Dedifferentiated amniotic fluid mesenchymal stem cell (primary cell): Measurements from ENCODE around the gene TDRD12.

Experiments used
- DNase-seq: peaks from one replicate; pipeline ENCODE4 v3.0.0-alpha.2; 2016; ENCODE audit errors: extremely low spot score

Gene TDRD12

DNA sequence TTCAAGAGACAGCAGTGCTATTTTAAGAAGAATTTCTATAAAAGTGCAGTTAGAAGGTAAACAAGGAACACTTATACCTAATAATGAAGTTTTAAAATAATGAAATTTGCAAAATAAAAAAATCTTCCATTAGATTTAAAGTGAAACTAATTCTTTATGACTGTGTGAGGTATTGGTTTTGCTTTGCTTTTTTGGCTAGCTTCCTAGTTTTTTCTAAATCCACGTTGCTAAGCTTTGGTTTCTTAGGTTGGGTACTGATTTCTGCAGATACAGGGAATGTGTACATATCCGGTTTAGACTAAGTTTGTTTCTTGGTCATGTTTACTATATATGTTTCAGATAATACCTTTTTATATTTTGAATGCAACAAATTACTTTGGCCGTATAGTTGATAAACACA, 90.2 kb downstream of the TDRD12 start:
- no peak for DNase-seq

DNA sequence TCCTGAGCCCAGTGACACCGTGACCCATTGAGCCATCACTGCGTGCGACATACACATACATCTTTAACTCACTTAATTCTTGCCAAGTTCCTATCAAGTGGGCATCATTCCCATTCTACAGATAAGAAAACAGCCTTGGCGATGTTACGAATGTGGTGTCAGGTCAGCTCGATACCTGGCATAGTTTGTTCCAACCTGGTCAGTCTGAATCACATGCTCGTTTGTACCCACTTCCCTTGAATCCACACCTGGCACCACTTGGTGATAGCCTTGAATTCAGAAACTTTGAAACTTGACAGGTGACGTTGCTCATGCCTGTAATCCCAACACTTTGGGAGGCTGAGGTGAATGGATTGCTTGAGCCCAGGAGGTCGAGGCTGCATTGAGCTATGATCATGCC, 90.9 kb downstream of the TDRD12 start:
- DNase-seq: no peak

DNA sequence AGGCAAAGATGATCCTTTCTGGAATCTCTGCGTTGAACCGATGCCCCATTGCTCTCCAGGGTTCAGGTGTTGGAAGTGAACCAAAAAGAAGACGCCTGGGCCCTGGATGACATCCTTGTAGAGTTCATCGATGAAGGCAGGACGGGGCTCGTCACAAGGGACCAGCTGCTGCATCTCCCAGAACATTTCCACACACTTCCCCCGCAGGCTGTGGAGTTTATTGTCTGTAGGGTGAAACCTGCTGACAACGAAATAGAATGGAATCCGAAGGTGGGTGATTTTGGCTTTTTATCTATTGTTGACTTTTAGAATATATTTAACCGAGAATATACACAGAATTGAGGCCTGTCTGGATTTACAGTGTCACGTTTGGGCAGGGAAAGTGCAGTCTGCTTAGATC, 91.6 kb downstream of the TDRD12 start:
- no peak for DNase-seq

GRCh38 chr19:32812036-32812435, 92.5 kb downstream of the TDRD12 start:
- no peak for DNase-seq

- no peak for DNase-seq
Measured at GRCh38 chr19:32812571-32812970, 93.0 kb downstream of the TDRD12 start.

DNA sequence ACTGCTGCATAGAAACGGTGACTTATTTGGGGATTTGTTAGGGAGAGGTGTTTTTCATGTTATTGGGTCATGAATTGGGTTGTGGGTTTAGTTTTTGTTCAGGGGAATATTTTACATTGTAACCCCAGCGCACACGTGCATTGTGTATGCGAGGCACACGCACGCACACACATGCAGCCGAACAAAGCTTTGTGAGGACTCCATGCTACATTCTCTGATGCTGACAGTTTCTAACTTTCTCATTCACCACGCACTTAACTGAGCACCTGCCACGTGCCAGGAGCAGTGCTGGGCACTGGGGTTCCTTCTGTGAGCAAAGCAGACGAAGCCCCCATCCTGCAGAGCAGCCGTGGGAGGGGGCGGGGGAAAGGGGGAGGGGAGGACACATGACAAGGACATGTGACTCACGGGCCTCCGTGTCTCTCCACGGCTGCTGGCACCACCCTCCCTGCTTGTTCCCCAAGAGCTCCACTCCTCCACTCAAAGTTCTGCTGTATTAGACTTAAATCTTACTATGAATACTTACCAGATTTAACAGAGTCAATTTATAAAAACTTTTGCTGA, 94.4 kb downstream of the TDRD12 start:
- no peak for DNase-seq

- DNase-seq: no peak
Measured at GRCh38 chr19:32814624-32815023, 95.1 kb downstream of the TDRD12 start.

- no peak for DNase-seq
Measured at GRCh38 chr19:32816555-32817099, 97.1 kb downstream of the TDRD12 start.

DNA sequence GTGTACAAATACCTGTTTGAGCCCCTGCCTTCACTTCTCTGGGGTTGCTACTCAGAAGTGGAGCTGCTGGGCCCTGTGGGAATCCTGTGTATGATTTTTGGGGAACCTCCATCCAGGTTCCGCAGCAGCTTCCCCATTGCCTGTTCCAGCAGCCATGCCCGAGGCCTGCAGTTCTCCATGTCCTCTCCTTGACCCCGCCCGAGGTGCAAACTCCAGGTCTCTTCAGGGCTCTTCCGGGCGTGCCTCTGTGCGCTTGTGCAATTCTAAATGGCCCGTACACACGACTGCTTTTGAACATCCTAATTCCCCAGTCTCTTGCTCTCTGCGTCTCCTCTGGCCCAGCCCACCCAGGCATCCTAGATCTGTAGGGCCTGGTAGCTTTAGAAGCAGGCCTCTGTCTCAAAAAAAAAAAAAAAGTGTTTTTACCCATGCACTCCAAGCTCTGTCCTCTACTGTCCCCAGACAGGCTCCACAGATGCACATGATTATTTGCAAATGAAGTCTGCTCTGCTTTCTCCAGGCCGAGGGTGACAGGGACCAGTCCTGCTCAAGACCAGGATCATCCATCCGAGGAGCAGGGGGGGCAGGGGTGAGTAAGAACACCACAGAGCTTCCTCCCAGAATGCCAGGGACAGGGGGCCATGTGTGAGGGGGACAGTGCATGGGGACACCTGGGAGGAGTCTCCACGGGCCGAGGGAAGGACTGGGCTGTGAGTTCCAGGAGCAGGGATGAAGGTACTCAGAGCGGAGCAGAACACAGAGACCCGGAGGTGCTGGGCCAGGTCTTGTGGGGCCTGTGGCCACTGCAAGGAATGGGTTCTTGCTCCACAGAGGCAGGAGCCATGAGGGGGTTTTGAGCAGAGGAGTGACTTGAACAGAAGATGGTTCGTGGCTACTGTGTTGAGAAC, 98.3 kb downstream of the TDRD12 start:
- no peak for DNase-seq

DNA sequence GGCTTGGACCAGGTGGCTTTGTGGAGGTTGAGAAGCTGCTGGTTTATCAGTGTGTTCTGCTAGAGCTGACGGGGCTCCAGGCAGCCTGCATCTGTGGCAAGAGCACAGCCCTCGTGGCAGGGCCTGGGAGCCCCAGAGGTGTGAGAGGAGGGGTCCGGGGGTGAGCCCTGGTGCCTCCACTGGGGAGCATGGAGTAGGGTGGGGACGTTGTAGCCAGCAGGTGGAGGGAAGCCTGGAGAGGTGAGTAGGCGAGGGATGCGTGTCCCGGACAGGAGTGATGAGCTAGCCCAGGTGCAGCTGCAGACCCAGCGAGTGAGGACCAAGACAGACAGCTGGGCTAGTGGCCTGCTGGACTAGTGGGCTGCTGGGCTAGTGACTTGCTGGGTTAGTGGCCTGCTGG, 99.0 kb downstream of the TDRD12 start:
- DNase-seq: no peak

GRCh38 chr19:32819419-32820400, 100.1 kb downstream of the TDRD12 start:
- no peak for DNase-seq

- DNase-seq: no peak
Measured at GRCh38 chr19:32822916-32823746, 103.6 kb downstream of the TDRD12 start.

DNA sequence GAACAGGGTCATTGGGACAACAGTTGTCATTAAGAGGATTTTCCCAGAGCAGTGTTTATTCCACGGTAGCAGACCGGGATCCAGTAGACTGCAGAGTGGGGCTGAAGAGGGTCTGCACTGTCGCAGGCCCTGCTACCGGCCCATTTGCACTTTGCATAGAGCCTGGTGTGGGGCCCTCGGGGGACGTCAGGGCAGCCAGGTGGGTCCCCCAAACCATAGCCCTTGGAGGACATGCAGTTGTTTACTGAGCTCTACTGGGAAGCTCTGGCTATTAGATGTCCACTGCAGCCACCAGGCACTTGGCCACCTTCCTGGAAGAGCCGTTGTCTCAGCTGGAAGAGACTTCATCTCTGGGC, 104.2 kb downstream of the TDRD12 start:
- DNase-seq: no peak

DNA sequence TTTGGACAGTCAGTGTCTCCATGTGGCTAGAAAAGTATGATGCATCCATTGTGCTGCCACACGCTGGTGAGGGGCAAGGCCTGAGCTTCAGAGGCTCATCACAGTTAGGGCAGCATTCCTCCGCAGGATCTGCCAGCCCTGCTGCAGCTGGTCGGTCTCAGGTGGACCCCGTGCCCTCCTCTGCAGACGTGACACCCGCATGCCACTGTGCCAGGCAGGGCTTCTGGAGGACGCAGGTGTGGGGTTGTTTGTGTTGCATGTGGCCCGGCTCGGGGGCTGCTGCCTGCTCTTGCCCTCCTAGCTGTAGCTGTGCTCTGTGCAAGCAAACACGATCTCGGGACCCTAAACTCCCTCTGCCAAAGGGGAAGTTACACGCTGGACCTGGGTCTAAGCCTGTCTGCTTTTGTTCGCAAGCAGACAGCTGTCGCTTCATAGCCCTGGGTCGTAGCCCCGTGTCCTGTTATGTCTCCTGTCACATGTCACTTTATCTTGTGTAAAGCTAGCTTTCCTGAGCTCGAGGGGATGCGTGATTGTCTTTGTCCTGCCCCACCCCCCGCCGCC, 104.7 kb downstream of the TDRD12 start:
- DNase-seq: no peak

DNA sequence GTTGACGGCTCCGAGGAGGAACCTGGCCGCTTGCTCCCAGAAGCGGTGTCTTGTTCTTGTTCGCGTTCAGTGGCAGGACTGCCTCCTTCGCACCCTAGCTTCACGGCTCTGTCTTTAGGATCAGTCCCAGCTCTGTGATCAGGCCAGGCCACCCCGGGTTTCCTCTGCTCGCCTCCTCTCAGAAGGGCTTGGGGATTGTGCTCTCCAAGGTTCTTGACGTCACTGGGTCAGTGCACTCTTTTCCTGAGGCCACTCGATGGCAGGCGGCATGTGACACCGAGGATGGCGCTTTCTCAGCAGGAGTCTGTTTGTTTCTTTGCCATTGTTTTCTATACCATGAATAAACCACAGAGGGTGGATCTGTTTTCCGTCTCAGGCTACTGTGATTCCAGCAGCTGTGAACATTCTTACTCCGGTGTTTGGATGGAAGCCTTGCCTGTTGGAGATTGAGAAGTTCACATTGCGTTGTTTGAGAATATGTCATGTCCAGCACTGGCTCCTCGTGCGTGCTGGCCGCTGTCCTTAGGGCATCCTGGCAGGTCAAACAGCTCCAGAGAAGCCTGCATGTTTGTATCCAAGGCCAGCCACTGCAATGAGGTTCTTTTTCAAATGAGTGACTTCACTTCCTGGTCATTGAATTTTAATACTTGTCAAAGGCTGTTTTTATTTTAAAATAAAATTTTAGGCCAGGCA, 105.5 kb downstream of the TDRD12 start:
- no peak for DNase-seq

DNA sequence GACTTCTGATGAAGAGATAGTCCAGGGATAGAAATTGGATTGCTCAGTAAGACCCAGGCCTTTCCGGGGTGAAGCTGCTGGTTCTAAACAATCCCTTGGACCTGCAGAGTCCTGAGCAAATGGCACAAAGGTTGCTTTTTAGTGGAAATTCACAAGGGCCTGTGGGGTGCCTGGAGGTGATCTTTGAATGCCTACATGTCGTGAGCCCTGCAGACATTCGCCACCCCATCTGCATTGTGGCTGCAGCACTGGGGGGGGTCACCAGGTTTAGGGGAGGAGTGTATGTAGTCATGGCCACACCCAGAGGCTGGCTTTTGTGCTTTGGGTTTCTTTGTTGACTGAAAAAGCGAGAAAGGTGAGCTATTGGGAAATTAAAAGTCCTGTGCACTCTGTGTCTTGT, 108.6 kb downstream of the TDRD12 start:
- no peak for DNase-seq

- DNase-seq: no peak
Measured at GRCh38 chr19:32828643-32829344, 109.2 kb downstream of the TDRD12 start.

DNA sequence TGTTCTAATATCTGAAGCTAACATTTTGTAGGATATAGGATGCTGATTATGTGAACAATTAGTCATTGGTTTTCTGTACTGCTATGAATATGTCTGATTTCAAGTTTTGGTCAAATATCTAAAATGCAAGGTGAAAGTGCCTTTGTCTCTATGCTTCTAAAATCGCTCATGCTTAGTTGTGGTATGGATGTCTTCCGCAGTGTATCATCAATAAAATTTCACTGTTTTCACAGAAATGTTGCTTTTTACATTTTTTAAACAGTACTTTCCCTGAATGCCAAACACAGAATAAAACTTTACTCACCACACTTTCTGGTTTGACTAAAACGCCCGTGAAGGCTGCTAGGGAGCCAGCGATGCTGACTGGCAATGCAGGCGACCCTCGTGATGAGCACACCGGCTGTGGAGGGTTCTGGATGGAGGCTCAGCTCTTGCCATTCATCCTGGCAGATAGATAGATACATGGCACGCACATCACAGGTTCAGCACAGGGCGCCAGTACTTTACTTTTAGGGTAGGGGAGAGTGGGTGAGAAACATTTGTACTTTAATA, 109.9 kb downstream of the TDRD12 start:
- DNase-seq: no peak
